ENCODE data around the gene DCDC2B.

DNA sequence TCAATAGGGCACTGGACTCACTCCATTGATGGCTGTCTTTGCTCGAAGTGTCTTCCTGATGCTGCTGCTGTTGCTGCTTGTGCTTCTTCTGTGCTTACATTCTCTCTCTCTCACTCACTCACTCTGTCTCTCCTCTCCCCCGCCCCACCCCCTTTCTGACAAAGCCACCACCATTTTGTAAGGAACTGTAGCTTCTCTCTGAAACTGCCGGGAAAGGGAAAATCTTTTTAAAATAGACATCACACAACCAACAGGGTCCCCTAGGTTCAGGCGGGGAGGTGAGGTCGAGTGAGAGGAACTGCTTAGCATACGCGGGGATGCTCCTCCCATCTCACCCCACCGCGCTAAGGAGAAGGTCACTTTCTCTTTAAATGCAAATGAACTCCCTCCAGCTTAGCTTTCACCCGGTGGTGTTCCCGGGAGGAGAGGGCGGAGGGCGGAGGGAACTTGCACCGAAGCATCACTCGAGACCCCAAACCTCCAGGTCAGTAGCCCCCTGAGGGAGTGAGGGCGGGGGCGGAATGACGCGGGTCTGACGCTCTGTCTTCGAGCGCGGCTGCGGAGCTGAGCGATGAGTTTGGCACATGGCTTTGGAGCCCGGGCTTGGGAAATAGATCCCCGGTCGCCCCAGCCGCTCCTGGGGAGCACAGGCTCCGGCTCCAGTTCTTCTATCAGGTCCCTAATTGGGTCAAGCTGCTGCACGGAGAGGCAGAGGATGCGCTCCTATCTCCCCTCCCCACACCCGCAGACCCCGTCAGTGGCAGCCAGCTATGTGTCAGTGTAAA lies 8.5 kb upstream of the DCDC2B start, which contains the start of gene CCDC28B:
- no peak for TF ChIP-seq ZNF70 (CRISPR knock-in tag; IDR thresholded peaks at IDR 0.05)
- no peak for TF ChIP-seq GLIS3 (CRISPR knock-in tag; IDR thresholded peaks at IDR 0.05)
- TF ChIP-seq RARB (CRISPR knock-in tag; IDR thresholded peaks at IDR 0.05) = no peak
- TF ChIP-seq, protein P1, sequence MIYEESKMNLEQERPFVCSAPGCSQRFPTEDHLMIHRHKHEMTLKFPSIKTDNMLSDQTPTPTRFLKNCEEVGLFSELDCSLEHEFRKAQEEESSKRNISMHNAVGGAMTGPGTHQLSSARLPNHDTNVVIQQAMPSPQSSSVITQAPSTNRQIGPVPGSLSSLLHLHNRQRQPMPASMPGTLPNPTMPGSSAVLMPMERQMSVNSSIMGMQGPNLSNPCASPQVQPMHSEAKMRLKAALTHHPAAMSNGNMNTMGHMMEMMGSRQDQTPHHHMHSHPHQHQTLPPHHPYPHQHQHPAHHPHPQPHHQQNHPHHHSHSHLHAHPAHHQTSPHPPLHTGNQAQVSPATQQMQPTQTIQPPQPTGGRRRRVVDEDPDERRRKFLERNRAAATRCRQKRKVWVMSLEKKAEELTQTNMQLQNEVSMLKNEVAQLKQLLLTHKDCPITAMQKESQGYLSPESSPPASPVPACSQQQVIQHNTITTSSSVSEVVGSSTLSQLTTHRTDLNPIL (CRISPR knock-in tag; IDR thresholded peaks at IDR 0.05; ENCODE audit: low read depth) = no peak
- no peak for TF ChIP-seq PPARA (CRISPR knock-in tag; IDR thresholded peaks at IDR 0.05; ENCODE audit: borderline replicate concordance)
- TF ChIP-seq ZFP3 (CRISPR knock-in tag; IDR thresholded peaks at IDR 0.05) = no peak
- TF ChIP-seq, protein P2, sequence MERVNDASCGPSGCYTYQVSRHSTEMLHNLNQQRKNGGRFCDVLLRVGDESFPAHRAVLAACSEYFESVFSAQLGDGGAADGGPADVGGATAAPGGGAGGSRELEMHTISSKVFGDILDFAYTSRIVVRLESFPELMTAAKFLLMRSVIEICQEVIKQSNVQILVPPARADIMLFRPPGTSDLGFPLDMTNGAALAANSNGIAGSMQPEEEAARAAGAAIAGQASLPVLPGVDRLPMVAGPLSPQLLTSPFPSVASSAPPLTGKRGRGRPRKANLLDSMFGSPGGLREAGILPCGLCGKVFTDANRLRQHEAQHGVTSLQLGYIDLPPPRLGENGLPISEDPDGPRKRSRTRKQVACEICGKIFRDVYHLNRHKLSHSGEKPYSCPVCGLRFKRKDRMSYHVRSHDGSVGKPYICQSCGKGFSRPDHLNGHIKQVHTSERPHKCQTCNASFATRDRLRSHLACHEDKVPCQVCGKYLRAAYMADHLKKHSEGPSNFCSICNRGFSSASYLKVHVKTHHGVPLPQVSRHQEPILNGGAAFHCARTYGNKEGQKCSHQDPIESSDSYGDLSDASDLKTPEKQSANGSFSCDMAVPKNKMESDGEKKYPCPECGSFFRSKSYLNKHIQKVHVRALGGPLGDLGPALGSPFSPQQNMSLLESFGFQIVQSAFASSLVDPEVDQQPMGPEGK (CRISPR knock-in tag; IDR thresholded peaks at IDR 0.05; ENCODE audit: borderline replicate concordance) = no peak; the same call in 1 of the 2 replicates
- no peak for TF ChIP-seq ISL1 (CRISPR knock-in tag; IDR thresholded peaks at IDR 0.05)
- no peak for TF ChIP-seq ZFP30 (CRISPR knock-in tag; IDR thresholded peaks at IDR 0.05)
- no peak for TF ChIP-seq ARNTL (CRISPR knock-in tag; IDR thresholded peaks at IDR 0.05; ENCODE audit: borderline replicate concordance, low read depth)
- no peak for TF ChIP-seq ESRRG (CRISPR knock-in tag; IDR thresholded peaks at IDR 0.05)
- TF ChIP-seq SNAI2 (CRISPR knock-in tag; IDR thresholded peaks at IDR 0.05) = no peak
